Neural cell (in vitro differentiated cells): ENCODE results near the gene HOXA7. TPM values are rescaled to one million over a fixed set of nuclear protein-coding genes. Genes with fewer than 3 reads are reported as not detected.

Source experiments
- H2AFZ ChIP-seq: fragments of 200-600, 300-800 bp; sonication (generic), shearing (Covaris generic); 2 replicates; pipeline ENCODE4 v1.6.0; 2014; ENCODE audit warnings: low read depth, mild to moderate bottlenecking, antibody characterized with exemption, low read length, moderate library complexity
- H3F3A ChIP-seq: fragments of 200-600 bp; shearing (Covaris generic); 2 replicates; pipeline ENCODE4 v1.6.1; 2016; ENCODE audit warnings: mild to moderate bottlenecking, moderate library complexity, mixed read lengths, antibody characterized with exemption, low read length; ENCODE audit not compliant: insufficient read depth, poor library complexity, severe bottlenecking
- H3K27ac ChIP-seq: fragments of 200-600, 300-800 bp; sonication (generic), shearing (Covaris generic); 2 replicates; pipeline ENCODE4 v1.5.1; 2014; ENCODE audit warnings: mild to moderate bottlenecking, low read length, moderate library complexity
- H3K27me3 ChIP-seq: fragments of 300-800, 200-600 bp; sonication (generic), shearing (Covaris generic); 2 replicates; pipeline ENCODE4 v1.6.0; 2014; ENCODE audit warnings: mild to moderate bottlenecking, low read depth, low read length, moderate library complexity; ENCODE audit not compliant: insufficient read depth
- H3K36me3 ChIP-seq: fragments of 300-800, 200-600 bp; sonication (generic), shearing (Covaris generic); 2 replicates; pipeline ENCODE4 v1.5.1; 2014; ENCODE audit warnings: mild to moderate bottlenecking, antibody characterized with exemption, low read length, moderate library complexity; ENCODE audit not compliant: insufficient read depth
- H3K4me2 ChIP-seq: fragments of 300-800, 200-600 bp; sonication (generic), shearing (Covaris generic); 2 replicates; pipeline ENCODE4 v1.6.0; 2014; ENCODE audit warnings: mild to moderate bottlenecking, low read length
- H3K4me3 ChIP-seq: fragments of 300-800, 200-600 bp; sonication (generic), shearing (Covaris generic); 2 replicates; pipeline ENCODE4 v1.5.1; 2014; ENCODE audit warnings: mild to moderate bottlenecking, low read length, moderate library complexity
- H3K79me2 ChIP-seq: fragments of 200-600 bp; shearing (Covaris generic); replicated peaks from 2 replicates; pipeline ENCODE4 v1.6.0; 2014; ENCODE audit warnings: mild to moderate bottlenecking, low read length, moderate library complexity; ENCODE audit not compliant: insufficient read depth
- H3K9ac ChIP-seq: fragments of 300-800, 200-600 bp; sonication (generic), shearing (Covaris generic); 2 replicates; pipeline ENCODE4 v1.6.1; 2016; ENCODE audit warnings: mild to moderate bottlenecking, low read length, mixed read lengths
- H3K9me2 ChIP-seq: fragments of 200-600 bp; shearing (Covaris generic); 2 replicates; pipeline ENCODE4 v1.6.1; 2016; ENCODE audit warnings: mild to moderate bottlenecking, low read length, mixed read lengths; ENCODE audit not compliant: insufficient read depth
- H3K9me3 ChIP-seq: fragments of 200-600, 300-800 bp; sonication (generic), shearing (Covaris generic); 2 replicates; pipeline ENCODE4 v1.6.1; 2016; ENCODE audit warnings: mild to moderate bottlenecking, mixed run types, low read length, moderate library complexity, mixed read lengths
- H4K20me1 ChIP-seq: fragments of 200-600 bp; shearing (Covaris generic); 2 replicates; pipeline ENCODE4 v1.6.1; 2016; ENCODE audit warnings: mild to moderate bottlenecking, mixed run types; ENCODE audit not compliant: insufficient read depth
- EP300 ChIP-seq: fragments of 450-650 bp; conservative IDR thresholded peaks from 2 replicates; pipeline ENCODE4 v1.6.1; 2014; ENCODE audit warnings: antibody characterized with exemption, mild to moderate bottlenecking, moderate library complexity; ENCODE audit not compliant: poor library complexity, severe bottlenecking
- EZH2 ChIP-seq: fragments of 200-600, 300-800 bp; shearing (Covaris generic), sonication (generic); IDR thresholded peaks from 2 replicates; pipeline ENCODE4 v1.6.1; 2014; ENCODE audit warnings: antibody characterized with exemption, low read length, borderline replicate concordance, mild to moderate bottlenecking; ENCODE audit not compliant: insufficient read depth, poor library complexity, severe bottlenecking
- MXI1 ChIP-seq: fragments of 450-650 bp; conservative IDR thresholded peaks from 2 replicates; pipeline ENCODE4 v1.6.1; 2014; ENCODE audit warnings: antibody characterized with exemption, mild to moderate bottlenecking; ENCODE audit not compliant: poor library complexity, severe bottlenecking
- POLR2AphosphoS5 ChIP-seq: IDR thresholded peaks from 2 replicates; pipeline ENCODE4 v1.6.1; 2012
- RAD21 ChIP-seq: fragments of 450-650 bp; conservative IDR thresholded peaks from 2 replicates; pipeline ENCODE4 v1.6.1; 2014; ENCODE audit warnings: antibody characterized with exemption, mild to moderate bottlenecking, moderate library complexity
- REST ChIP-seq: IDR thresholded peaks from 2 replicates; pipeline ENCODE4 v1.6.1; 2012; ENCODE audit warnings: borderline replicate concordance
- TAF1 ChIP-seq: IDR thresholded peaks from 2 replicates; pipeline ENCODE4 v1.6.1; 2012; ENCODE audit warnings: low read depth
- polyA plus RNA-seq: library from polyadenylated mRNA; depleted of rRNA; stranded (reverse); fragments of >200 nt; gene quantifications from 2 replicates; pipeline ENCODE4 v1.2.3, GENCODE V29; 2014
- TF ChIP-seq, protein P1 (sequence below): fragments of 450-650 bp; IDR thresholded peaks from 2 replicates; pipeline ENCODE4 v1.5.1; 2014; ENCODE audit warnings: antibody characterized with exemption, mild to moderate bottlenecking, moderate library complexity; ENCODE audit not compliant: poor library complexity, severe bottlenecking

The HOXA7 gene
- polyA plus RNA-seq, 1 donor from 2014 or later: not detected

GRCh38 chr7:27166531-27167505 is 10.3 kb upstream of the HOXA7 start (continued):
- TF ChIP-seq POLR2AphosphoS5 (no peak), TAF1 (no peak), RAD21 (no peak), MXI1 (no peak)

DNA sequence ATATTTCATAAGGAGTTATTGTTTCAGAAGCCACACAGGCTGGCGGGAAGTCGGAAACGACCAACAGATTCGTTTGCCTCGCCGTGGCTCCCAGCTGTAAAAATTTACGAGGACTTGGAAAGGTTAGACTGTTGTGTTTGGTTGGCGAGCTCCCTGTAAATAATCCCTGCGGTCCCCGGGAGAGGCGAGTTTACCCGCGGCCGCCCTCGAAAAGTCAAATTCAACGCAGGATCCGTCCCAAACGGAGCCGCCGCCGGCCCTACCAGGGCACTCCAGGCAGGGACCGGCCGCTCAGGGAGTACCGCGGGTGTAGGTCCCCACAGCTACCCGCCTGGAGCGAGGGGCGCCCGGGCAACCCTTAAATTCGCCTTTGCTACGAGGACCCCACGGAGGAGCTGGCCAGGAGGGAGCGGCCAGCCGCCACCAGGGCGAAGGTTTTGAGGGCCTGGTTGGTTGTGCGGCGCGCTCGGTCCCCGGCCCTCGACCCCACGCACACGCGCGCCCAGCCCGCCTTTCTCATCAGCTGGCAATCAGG is 9.6 kb upstream of the HOXA7 start:
- H3K27ac ChIP-seq: no peak overlapping the region
- H2AFZ ChIP-seq: no peak overlapping the region
- TF ChIP-seq REST (no peak), POLR2AphosphoS5 (no peak), EZH2 (no peak), TAF1 (no peak), EP300 (no peak), MXI1 (no peak)
- TF ChIP-seq, protein P1, sequence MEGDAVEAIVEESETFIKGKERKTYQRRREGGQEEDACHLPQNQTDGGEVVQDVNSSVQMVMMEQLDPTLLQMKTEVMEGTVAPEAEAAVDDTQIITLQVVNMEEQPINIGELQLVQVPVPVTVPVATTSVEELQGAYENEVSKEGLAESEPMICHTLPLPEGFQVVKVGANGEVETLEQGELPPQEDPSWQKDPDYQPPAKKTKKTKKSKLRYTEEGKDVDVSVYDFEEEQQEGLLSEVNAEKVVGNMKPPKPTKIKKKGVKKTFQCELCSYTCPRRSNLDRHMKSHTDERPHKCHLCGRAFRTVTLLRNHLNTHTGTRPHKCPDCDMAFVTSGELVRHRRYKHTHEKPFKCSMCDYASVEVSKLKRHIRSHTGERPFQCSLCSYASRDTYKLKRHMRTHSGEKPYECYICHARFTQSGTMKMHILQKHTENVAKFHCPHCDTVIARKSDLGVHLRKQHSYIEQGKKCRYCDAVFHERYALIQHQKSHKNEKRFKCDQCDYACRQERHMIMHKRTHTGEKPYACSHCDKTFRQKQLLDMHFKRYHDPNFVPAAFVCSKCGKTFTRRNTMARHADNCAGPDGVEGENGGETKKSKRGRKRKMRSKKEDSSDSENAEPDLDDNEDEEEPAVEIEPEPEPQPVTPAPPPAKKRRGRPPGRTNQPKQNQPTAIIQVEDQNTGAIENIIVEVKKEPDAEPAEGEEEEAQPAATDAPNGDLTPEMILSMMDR: no peak

More for the DNA sequence above, 9.6 kb upstream of the HOXA7 start:
- Histone ChIP-seq H3F3A (no peaks in the 10 kb centered on the region), H3K9me3 (peaks cover 18% of the 10 kb centered on the region), H3K9me2 (no peaks in the 10 kb centered on the region), H3K4me3 (no peak overlapping the region), H3K27me3 (peaks cover 100% of the 10 kb centered on the region), H4K20me1 (no peaks in the 10 kb centered on the region), H3K4me2 (no peak overlapping the region), H3K36me3 (no peaks in the 10 kb centered on the region), H3K9ac (no peak overlapping the region), H3K79me2 (no peaks in the 10 kb centered on the region)
